ENCODE results near the gene C6orf120.

GRCh38 chr6:169684056-169684455, 17.9 kb upstream of the C6orf120 start:
- TF ChIP-seq CTCF (IDR thresholded peaks at IDR 0.05) (no peak), POLR2A (IDR thresholded peaks at IDR 0.05) (no peak)
